Measurements from ENCODE around the gene TSEN15.

Gene TSEN15

GRCh38 chr1:184020328-184020727 is 31.2 kb upstream of the TSEN15 start:
- no peaks in the 10 kb centered on the region for H3K9me2 ChIP-seq (replicated peaks; ENCODE audit: insufficient read depth, low read length)
- H3F3A ChIP-seq (ENCODE audit: insufficient read depth) = no peaks in the 10 kb centered on the region
- TF ChIP-seq CTCF (IDR thresholded peaks at IDR 0.05; ENCODE audit: insufficient read depth, low read length, poor library complexity, severe bottlenecking) (no peak), EZH2phosphoT487 (conservative IDR thresholded peaks at IDR 0.05; ENCODE audit: low read length) (no peak)
- H3K79me2 ChIP-seq (ENCODE audit: insufficient read depth, low read length) = no peaks in the 10 kb centered on the region
- H3K9me3 ChIP-seq (ENCODE audit: insufficient read depth, low read length) = no peaks in the 10 kb centered on the region
- no peak overlapping the region for H3K4me2 ChIP-seq (ENCODE audit: low read depth, low read length, poor library complexity, severe bottlenecking)
- no peaks in the 10 kb centered on the region for H4K20me1 ChIP-seq (ENCODE audit: low read depth, low read length)
- no peak overlapping the region for H3K27ac ChIP-seq (ENCODE audit: low read depth, low read length)
- H3K27me3 ChIP-seq (ENCODE audit: low read length) = no peaks in the 10 kb centered on the region
- no peaks in the 10 kb centered on the region for H3K36me3 ChIP-seq (ENCODE audit: low read length)
- no peak overlapping the region for H2AFZ ChIP-seq (ENCODE audit: low read depth, low read length, severe bottlenecking)
- no peak overlapping the region for H3K4me3 ChIP-seq (ENCODE audit: insufficient read depth, low read length, poor library complexity, severe bottlenecking)
- no peak overlapping the region for H3K9ac ChIP-seq (ENCODE audit: low read length)

- no peak for TF ChIP-seq CTCF (IDR thresholded peaks at IDR 0.05; ENCODE audit: insufficient read depth, low read length, poor library complexity, severe bottlenecking)
- no peak for TF ChIP-seq EZH2phosphoT487 (conservative IDR thresholded peaks at IDR 0.05; ENCODE audit: low read length)
- no peak overlapping the region for H3K4me3 ChIP-seq (ENCODE audit: insufficient read depth, low read length, poor library complexity, severe bottlenecking)
- H4K20me1 ChIP-seq (ENCODE audit: low read depth, low read length) = no peaks in the 10 kb centered on the region
- no peak overlapping the region for H3K4me2 ChIP-seq (ENCODE audit: low read depth, low read length, poor library complexity, severe bottlenecking)
- no peaks in the 10 kb centered on the region for H3K79me2 ChIP-seq (ENCODE audit: insufficient read depth, low read length)
- no peaks in the 10 kb centered on the region for H3K9me3 ChIP-seq (ENCODE audit: insufficient read depth, low read length)
- H3K9me2 ChIP-seq (replicated peaks; ENCODE audit: insufficient read depth, low read length) = no peaks in the 10 kb centered on the region
- no peak overlapping the region for H3K27ac ChIP-seq (ENCODE audit: low read depth, low read length)
- no peaks in the 10 kb centered on the region for H3K27me3 ChIP-seq (ENCODE audit: low read length)
- H3F3A ChIP-seq (ENCODE audit: insufficient read depth) = no peaks in the 10 kb centered on the region
- no peak overlapping the region for H3K9ac ChIP-seq (ENCODE audit: low read length)
- H2AFZ ChIP-seq (ENCODE audit: low read depth, low read length, severe bottlenecking) = no peak overlapping the region
- H3K36me3 ChIP-seq (ENCODE audit: low read length) = no peaks in the 10 kb centered on the region
These were observed 30.7 kb upstream of the TSEN15 start for GRCh38 chr1:184020855-184021254.

- Histone ChIP-seq H3K9ac (ENCODE audit: low read length) (no peak overlapping the region), H3K79me2 (ENCODE audit: insufficient read depth, low read length) (no peaks in the 10 kb centered on the region), H3K9me3 (ENCODE audit: insufficient read depth, low read length) (no peaks in the 10 kb centered on the region), H3K27ac (ENCODE audit: low read depth, low read length) (no peak overlapping the region), H3K4me2 (ENCODE audit: low read depth, low read length, poor library complexity, severe bottlenecking) (no peak overlapping the region), H3K27me3 (ENCODE audit: low read length) (no peaks in the 10 kb centered on the region), H3K9me2 (replicated peaks; ENCODE audit: insufficient read depth, low read length) (no peaks in the 10 kb centered on the region), H4K20me1 (ENCODE audit: low read depth, low read length) (no peaks in the 10 kb centered on the region), H3K36me3 (ENCODE audit: low read length) (no peaks in the 10 kb centered on the region), H3K4me3 (ENCODE audit: insufficient read depth, low read length, poor library complexity, severe bottlenecking) (no peak overlapping the region), H2AFZ (ENCODE audit: low read depth, low read length, severe bottlenecking) (no peak overlapping the region), H3F3A (ENCODE audit: insufficient read depth) (no peaks in the 10 kb centered on the region)
- no peak for TF ChIP-seq CTCF (IDR thresholded peaks at IDR 0.05; ENCODE audit: insufficient read depth, low read length, poor library complexity, severe bottlenecking)
- TF ChIP-seq EZH2phosphoT487 (conservative IDR thresholded peaks at IDR 0.05; ENCODE audit: low read length) = no peak
These were observed 29.8 kb upstream of the TSEN15 start for GRCh38 chr1:184021728-184022127.

Data from SU-DHL-6 (cell line).